GM23338 (cell line): ENCODE results near the gene TRAF7. TPM values are rescaled to one million over a fixed set of nuclear protein-coding genes. Genes with fewer than 3 reads are reported as not detected.
"Not testable (repeated sequence)": the region's sequence is repeated elsewhere in the genome, so short reads cannot be mapped to it uniquely, and the experiment has no call there.

Experiments
- ATAC-seq: fragments of 200-7000 bp; cut with Tn5 transposase; 3 replicates; pipeline ENCODE4 v1.9.1; 2020
- DNase-seq: peaks from one replicate; pipeline ENCODE4 v3.0.0-alpha.2; 2015; ENCODE audit warnings: low spot score
- H2AFZ ChIP-seq: fragments of 200-600 bp; sonication (generic); 2 replicates; pipeline ENCODE4 v1.8.0; 2016; ENCODE audit warnings: antibody characterized with exemption, mild to moderate bottlenecking, moderate library complexity
- H3F3A ChIP-seq: fragments of 200-600 bp; sonication (generic); replicated peaks from 2 replicates; pipeline ENCODE4 v1.8.0; 2017; ENCODE audit warnings: antibody characterized with exemption, mixed run types, low read depth
- H3K27ac ChIP-seq: fragments of 200-600 bp; sonication (generic); 2 replicates; pipeline ENCODE4 v1.6.1; 2016; ENCODE audit warnings: low read depth
- H3K27me3 ChIP-seq: fragments of 200-600 bp; sonication (generic); 2 replicates; pipeline ENCODE4 v1.8.0; 2016; ENCODE audit warnings: mild to moderate bottlenecking, mixed run types, moderate library complexity; ENCODE audit not compliant: insufficient read depth
- H3K36me3 ChIP-seq: fragments of 200-600 bp; sonication (generic); 2 replicates; pipeline ENCODE4 v1.8.0; 2016; ENCODE audit warnings: mild to moderate bottlenecking; ENCODE audit not compliant: insufficient read depth
- H3K4me1 ChIP-seq: fragments of 200-600 bp; sonication (generic); 2 replicates; pipeline ENCODE4 v1.8.0; 2016; ENCODE audit warnings: mild to moderate bottlenecking, moderate library complexity; ENCODE audit not compliant: insufficient read depth
- H3K4me2 ChIP-seq: fragments of 200-600 bp; sonication (generic); 2 replicates; pipeline ENCODE4 v1.7.1; 2017; ENCODE audit warnings: mixed run types
- H3K4me3 ChIP-seq: fragments of 200-600 bp; sonication (generic); 2 replicates; pipeline ENCODE4 v1.6.1; 2016; ENCODE audit warnings: mixed run types
- H3K79me2 ChIP-seq: fragments of 200-600 bp; sonication (generic); replicated peaks from 2 replicates; pipeline ENCODE4 v1.8.0; 2017; ENCODE audit warnings: mild to moderate bottlenecking; ENCODE audit not compliant: insufficient read depth
- H3K9me2 ChIP-seq: fragments of 200-600 bp; sonication (generic); 2 replicates; pipeline ENCODE4 v1.8.0; 2017; ENCODE audit not compliant: insufficient read depth
- H4K20me1 ChIP-seq: fragments of 200-600 bp; sonication (generic); replicated peaks from 2 replicates; pipeline ENCODE4 v1.8.0; 2017; ENCODE audit warnings: mild to moderate bottlenecking; ENCODE audit not compliant: insufficient read depth
- H3K27ac Mint-ChIP-seq: 2 replicates; pipeline ENCODE4 v1.8.0; 2020; ENCODE audit warnings: inconsistent platforms, mild to moderate bottlenecking, moderate library complexity, mixed read lengths
- H3K27me3 Mint-ChIP-seq: 3 replicates; pipeline ENCODE4 v1.8.0; 2022; ENCODE audit warnings: low read depth, mild to moderate bottlenecking, moderate library complexity, mixed read lengths, inconsistent platforms; ENCODE audit not compliant: insufficient read depth, poor library complexity
- H3K36me3 Mint-ChIP-seq: 3 replicates; pipeline ENCODE4 v1.8.0; 2021; ENCODE audit warnings: low read depth, mild to moderate bottlenecking, inconsistent platforms, moderate library complexity, mixed read lengths
- H3K4me1 Mint-ChIP-seq: 3 replicates; pipeline ENCODE4 v1.8.0; 2020; ENCODE audit warnings: mild to moderate bottlenecking, inconsistent platforms, mixed read lengths
- H3K4me3 Mint-ChIP-seq: 3 replicates; pipeline ENCODE4 v1.8.0; 2021; ENCODE audit warnings: moderate library complexity, mild to moderate bottlenecking, inconsistent platforms, mixed read lengths
- H3K9me3 Mint-ChIP-seq: 3 replicates; pipeline ENCODE4 v1.8.0; 2020; ENCODE audit warnings: moderate library complexity, mild to moderate bottlenecking, inconsistent platforms, mixed read lengths
- CREB1 ChIP-seq: fragments of 250-450 bp; sonication (Bioruptor Pico); IDR thresholded peaks from 2 replicates; pipeline ENCODE4 v1.5.0; 2020; ENCODE audit warnings: low read depth, mild to moderate bottlenecking, moderate library complexity
- EZH2 ChIP-seq: fragments of 200-600 bp; sonication (generic); IDR thresholded peaks from one replicate; pipeline ENCODE4 v1.8.0; 2017; ENCODE audit warnings: antibody characterized with exemption, mild to moderate bottlenecking, low read depth; ENCODE audit not compliant: unreplicated experiment
- JUNB ChIP-seq: IDR thresholded peaks from one replicate; pipeline ENCODE4 v1.6.1; 2016; ENCODE audit warnings: antibody characterized with exemption; ENCODE audit not compliant: unreplicated experiment
- REST ChIP-seq: IDR thresholded peaks from one replicate; pipeline ENCODE4 v1.6.1; 2018; ENCODE audit warnings: antibody characterized with exemption; ENCODE audit not compliant: unreplicated experiment
- ZNF331 ChIP-seq: fragments of 250-450 bp; sonication (Bioruptor Pico); IDR thresholded peaks from 2 replicates; pipeline ENCODE4 v1.5.0; 2020; ENCODE audit warnings: low read depth, mild to moderate bottlenecking, moderate library complexity
- polyA plus RNA-seq: library from polyadenylated mRNA; unstranded; fragments of >200 nt; fragmentation: Nextera tagmentation; extraction: Ambion mirVana; gene quantifications from 2 replicates; pipeline ENCODE4 v1.2.1, GENCODE V29; 2016
- total RNA-seq: library from RNA; depleted of rRNA; stranded (reverse); fragments of >200 nt; shearing (Covaris generic); gene quantifications from 2 replicates; pipeline ENCODE4 v1.2.3, GENCODE V29; 2014
- TF ChIP-seq, protein P1 (sequence below): IDR thresholded peaks from 2 replicates; pipeline ENCODE4 v1.6.1; 2016; ENCODE audit warnings: antibody characterized with exemption
- TF ChIP-seq, protein P2 (sequence below): fragments of 250-450 bp; sonication (Bioruptor Pico); IDR thresholded peaks from 2 replicates; pipeline ENCODE4 v1.5.0; 2020; ENCODE audit warnings: mild to moderate bottlenecking, moderate library complexity

TRAF7 gene
- total and polyA plus RNA-seq, 2 experiments from 2014 or later: 36.4 to 133 TPM

DNA sequence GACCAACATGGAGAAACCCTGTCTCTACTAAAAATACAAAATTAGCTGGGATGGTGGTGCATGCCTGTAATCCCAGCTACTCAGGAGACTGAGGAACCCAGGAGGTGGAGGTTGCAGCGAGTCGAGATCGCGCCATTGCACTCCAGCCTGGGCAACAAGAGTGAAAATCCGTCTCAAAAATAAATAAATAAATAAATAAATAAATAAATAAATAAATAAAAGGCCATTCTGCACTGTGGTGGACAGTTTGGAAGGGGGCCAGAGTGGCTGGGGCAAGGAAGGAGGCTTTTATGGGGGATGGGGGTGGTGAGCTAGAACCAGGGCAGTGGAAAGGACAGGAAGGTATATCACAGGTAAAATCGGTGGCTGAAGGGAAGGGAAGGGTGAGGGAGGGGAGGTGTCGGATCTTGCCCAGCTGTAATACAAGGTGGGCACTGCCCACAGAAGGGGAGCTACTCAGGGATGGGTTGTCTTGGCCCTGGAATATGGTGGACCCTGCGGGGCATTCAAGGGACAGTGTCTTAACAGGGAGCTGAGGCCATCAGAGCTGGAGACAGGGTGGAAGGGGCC is 47.6 kb downstream of the TRAF7 start:
- H3F3A ChIP-seq, H3K36me3 ChIP-seq, ATAC-seq, H3K27ac Mint-ChIP-seq, H3K9me2 ChIP-seq, H2AFZ ChIP-seq, DNase-seq, H3K4me1 ChIP-seq, H3K4me3 ChIP-seq, H4K20me1 ChIP-seq, H3K9me3 Mint-ChIP-seq, H3K4me2 ChIP-seq, H3K27ac ChIP-seq, H3K79me2 ChIP-seq: not testable (repeated sequence)
- Mint-ChIP-seq H3K27me3 (peaks cover 32% of the 10 kb centered on the region), H3K36me3 (peaks cover 14% of the 10 kb centered on the region), H3K4me1 (peaks cover 13% of the 10 kb centered on the region), H3K4me3 (peak overlapping the region; percentile 7; the same call in 1 of the 3 replicates)
- H3K27me3 ChIP-seq: peaks cover 29% of the 10 kb centered on the region

DNA sequence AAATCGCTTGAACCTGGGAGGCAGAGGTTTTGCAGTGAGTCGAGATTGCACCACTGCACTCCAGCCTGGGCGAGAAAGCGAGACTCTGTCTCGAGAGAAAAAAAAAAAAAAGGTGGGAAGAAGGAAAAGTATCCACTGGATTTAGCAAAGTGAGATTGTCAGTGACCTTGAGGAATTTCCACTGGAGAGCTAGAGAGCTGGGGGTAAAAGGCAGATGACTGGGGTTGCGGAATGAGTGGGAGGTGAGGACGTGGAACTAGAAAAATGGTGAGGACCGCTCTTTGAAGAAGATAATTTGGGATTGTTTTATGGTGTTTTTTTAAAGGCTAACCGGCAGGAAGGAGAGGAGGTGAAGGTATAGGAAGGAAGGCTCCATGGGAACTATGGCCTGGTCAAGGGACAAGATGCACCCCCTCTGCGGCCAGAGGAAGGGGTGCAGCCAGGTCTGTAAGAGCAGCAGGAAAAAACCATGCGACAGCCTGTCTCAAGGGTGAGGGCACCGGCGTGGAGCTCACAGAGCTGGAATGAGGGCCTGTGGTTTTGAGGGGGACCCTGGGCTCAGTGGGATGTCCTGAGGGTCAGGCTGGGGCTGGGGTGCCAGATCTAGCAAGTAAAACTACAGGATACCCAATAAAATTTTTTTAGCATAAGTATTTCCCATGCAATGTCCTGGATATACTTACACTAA is 49.0 kb downstream of the TRAF7 start:
- Histone ChIP-seq H3F3A (peaks cover 3% of the 10 kb centered on the region; the same call in 1 of the 2 replicates), H3K36me3 (no peaks in the 10 kb centered on the region), H3K27ac (no peak overlapping the region), H3K79me2 (no peaks in the 10 kb centered on the region), H3K4me2 (peak overlapping the region; percentile 95), H3K27me3 (peaks cover 18% of the 10 kb centered on the region), H3K9me2 (no peaks in the 10 kb centered on the region), H2AFZ (peak overlapping the region; percentile 100), H3K4me3 (peak overlapping the region; percentile 95), H4K20me1 (no peaks in the 10 kb centered on the region), H3K4me1 (peaks cover 4% of the 10 kb centered on the region; the same call in 1 of the 2 replicates)
- Mint-ChIP-seq H3K27me3 (peaks cover 25% of the 10 kb centered on the region), H3K27ac (peak overlapping the region; percentile 8), H3K36me3 (peaks cover 14% of the 10 kb centered on the region), H3K4me1 (peaks cover 13% of the 10 kb centered on the region), H3K9me3 (no peaks in the 10 kb centered on the region), H3K4me3 (peak overlapping the region; percentile 84)
- TF ChIP-seq ZNF331 (no peak), EZH2 (no peak), JUNB (no peak), REST (no peak), CREB1 (CRISPR knock-in tag) (no peak)
- TF ChIP-seq, protein P1, sequence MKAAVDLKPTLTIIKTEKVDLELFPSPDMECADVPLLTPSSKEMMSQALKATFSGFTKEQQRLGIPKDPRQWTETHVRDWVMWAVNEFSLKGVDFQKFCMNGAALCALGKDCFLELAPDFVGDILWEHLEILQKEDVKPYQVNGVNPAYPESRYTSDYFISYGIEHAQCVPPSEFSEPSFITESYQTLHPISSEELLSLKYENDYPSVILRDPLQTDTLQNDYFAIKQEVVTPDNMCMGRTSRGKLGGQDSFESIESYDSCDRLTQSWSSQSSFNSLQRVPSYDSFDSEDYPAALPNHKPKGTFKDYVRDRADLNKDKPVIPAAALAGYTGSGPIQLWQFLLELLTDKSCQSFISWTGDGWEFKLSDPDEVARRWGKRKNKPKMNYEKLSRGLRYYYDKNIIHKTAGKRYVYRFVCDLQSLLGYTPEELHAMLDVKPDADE: no peak
- TF ChIP-seq, protein P2, sequence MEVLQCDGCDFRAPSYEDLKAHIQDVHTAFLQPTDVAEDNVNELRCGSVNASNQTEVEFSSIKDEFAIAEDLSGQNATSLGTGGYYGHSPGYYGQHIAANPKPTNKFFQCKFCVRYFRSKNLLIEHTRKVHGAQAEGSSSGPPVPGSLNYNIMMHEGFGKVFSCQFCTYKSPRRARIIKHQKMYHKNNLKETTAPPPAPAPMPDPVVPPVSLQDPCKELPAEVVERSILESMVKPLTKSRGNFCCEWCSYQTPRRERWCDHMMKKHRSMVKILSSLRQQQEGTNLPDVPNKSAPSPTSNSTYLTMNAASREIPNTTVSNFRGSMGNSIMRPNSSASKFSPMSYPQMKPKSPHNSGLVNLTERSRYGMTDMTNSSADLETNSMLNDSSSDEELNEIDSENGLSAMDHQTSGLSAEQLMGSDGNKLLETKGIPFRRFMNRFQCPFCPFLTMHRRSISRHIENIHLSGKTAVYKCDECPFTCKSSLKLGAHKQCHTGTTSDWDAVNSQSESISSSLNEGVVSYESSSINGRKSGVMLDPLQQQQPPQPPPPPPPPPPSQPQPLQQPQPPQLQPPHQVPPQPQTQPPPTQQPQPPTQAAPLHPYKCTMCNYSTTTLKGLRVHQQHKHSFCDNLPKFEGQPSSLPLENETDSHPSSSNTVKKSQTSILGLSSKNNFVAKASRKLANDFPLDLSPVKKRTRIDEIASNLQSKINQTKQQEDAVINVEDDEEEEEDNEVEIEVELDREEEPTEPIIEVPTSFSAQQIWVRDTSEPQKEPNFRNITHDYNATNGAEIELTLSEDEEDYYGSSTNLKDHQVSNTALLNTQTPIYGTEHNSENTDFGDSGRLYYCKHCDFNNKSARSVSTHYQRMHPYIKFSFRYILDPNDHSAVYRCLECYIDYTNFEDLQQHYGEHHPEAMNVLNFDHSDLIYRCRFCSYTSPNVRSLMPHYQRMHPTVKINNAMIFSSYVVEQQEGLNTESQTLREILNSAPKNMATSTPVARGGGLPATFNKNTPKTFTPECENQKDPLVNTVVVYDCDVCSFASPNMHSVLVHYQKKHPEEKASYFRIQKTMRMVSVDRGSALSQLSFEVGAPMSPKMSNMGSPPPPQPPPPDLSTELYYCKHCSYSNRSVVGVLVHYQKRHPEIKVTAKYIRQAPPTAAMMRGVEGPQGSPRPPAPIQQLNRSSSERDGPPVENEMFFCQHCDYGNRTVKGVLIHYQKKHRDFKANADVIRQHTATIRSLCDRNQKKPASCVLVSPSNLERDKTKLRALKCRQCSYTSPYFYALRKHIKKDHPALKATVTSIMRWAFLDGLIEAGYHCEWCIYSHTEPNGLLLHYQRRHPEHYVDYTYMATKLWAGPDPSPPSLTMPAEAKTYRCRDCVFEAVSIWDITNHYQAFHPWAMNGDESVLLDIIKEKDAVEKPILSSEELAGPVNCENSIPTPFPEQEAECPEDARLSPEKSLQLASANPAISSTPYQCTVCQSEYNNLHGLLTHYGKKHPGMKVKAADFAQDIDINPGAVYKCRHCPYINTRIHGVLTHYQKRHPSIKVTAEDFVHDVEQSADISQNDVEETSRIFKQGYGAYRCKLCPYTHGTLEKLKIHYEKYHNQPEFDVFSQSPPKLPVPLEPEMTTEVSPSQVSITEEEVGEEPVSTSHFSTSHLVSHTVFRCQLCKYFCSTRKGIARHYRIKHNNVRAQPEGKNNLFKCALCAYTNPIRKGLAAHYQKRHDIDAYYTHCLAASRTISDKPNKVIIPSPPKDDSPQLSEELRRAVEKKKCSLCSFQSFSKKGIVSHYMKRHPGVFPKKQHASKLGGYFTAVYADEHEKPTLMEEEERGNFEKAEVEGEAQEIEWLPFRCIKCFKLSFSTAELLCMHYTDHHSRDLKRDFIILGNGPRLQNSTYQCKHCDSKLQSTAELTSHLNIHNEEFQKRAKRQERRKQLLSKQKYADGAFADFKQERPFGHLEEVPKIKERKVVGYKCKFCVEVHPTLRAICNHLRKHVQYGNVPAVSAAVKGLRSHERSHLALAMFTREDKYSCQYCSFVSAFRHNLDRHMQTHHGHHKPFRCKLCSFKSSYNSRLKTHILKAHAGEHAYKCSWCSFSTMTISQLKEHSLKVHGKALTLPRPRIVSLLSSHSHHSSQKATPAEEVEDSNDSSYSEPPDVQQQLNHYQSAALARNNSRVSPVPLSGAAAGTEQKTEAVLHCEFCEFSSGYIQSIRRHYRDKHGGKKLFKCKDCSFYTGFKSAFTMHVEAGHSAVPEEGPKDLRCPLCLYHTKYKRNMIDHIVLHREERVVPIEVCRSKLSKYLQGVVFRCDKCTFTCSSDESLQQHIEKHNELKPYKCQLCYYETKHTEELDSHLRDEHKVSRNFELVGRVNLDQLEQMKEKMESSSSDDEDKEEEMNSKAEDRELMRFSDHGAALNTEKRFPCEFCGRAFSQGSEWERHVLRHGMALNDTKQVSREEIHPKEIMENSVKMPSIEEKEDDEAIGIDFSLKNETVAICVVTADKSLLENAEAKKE (CRISPR knock-in tag): no peak
- DNase-seq (no peak), ATAC-seq (peak; percentile 16)
